Hepatocyte (in vitro differentiated cells): ENCODE data around the gene BRD3OS. TPM values are rescaled to one million over a fixed set of nuclear protein-coding genes. Genes with fewer than 3 reads are reported as not detected.

Experiments
- DNase-seq: peaks from one replicate; pipeline ENCODE4 v3.0.0-alpha.2; 2016; ENCODE audit warnings: low spot score
- H2AFZ ChIP-seq: fragments of 200-600 bp; sonication (generic); 2 replicates; pipeline ENCODE4 v1.6.0; 2016; ENCODE audit warnings: antibody characterized with exemption, mild to moderate bottlenecking
- H3K27ac ChIP-seq: fragments of 200-600 bp; sonication (generic); 2 replicates; pipeline ENCODE4 v1.5.1; 2016; ENCODE audit warnings: mild to moderate bottlenecking
- H3K27me3 ChIP-seq: fragments of 200-600 bp; sonication (generic); 2 replicates; pipeline ENCODE4 v1.6.1; 2016
- H3K36me3 ChIP-seq: fragments of 200-600 bp; sonication (generic); replicated peaks from 2 replicates; pipeline ENCODE4 v1.5.1; 2016; ENCODE audit warnings: low read depth; ENCODE audit not compliant: insufficient read depth
- H3K4me1 ChIP-seq: fragments of 200-600 bp; sonication (generic); 2 replicates; pipeline ENCODE4 v1.5.1; 2016; ENCODE audit warnings: mild to moderate bottlenecking, moderate library complexity; ENCODE audit not compliant: insufficient read depth
- H3K4me2 ChIP-seq: fragments of 200-600 bp; sonication (generic); 2 replicates; pipeline ENCODE4 v1.6.0; 2016
- H3K4me3 ChIP-seq: fragments of 200-600 bp; sonication (generic); 2 replicates; pipeline ENCODE4 v1.5.1; 2016; ENCODE audit warnings: mild to moderate bottlenecking
- H3K79me2 ChIP-seq: fragments of 200-600 bp; sonication (generic); 2 replicates; pipeline ENCODE4 v1.6.0; 2017; ENCODE audit warnings: mild to moderate bottlenecking
- H3K9me2 ChIP-seq: fragments of 200-600 bp; sonication (generic); replicated peaks from 2 replicates; pipeline ENCODE4 v1.6.0; 2017; ENCODE audit warnings: mild to moderate bottlenecking; ENCODE audit not compliant: insufficient read depth
- H3K9me3 ChIP-seq: fragments of 200-600 bp; sonication (generic); 2 replicates; pipeline ENCODE4 v1.5.1; 2016; ENCODE audit warnings: low read depth, mild to moderate bottlenecking
- H4K20me1 ChIP-seq: fragments of 200-600 bp; sonication (generic); 2 replicates; pipeline ENCODE4 v1.6.0; 2016; ENCODE audit warnings: mild to moderate bottlenecking; ENCODE audit not compliant: insufficient read depth, poor library complexity, severe bottlenecking
- CTCF ChIP-seq: fragments of 200-600 bp; sonication (generic); IDR thresholded peaks from 2 replicates; pipeline ENCODE4 v1.5.1; 2016; ENCODE audit warnings: antibody characterized with exemption, mild to moderate bottlenecking; ENCODE audit not compliant: poor library complexity
- EZH2 ChIP-seq: fragments of 200-600 bp; sonication (generic); IDR thresholded peaks from 2 replicates; pipeline ENCODE4 v1.6.1; 2016; ENCODE audit warnings: antibody characterized with exemption, mild to moderate bottlenecking, borderline replicate concordance
- EZH2phosphoT487 ChIP-seq: fragments of 200-600 bp; sonication (generic); IDR thresholded peaks from one replicate; pipeline ENCODE4 v1.6.1; 2018; ENCODE audit warnings: antibody characterized with exemption, mild to moderate bottlenecking, low read depth, moderate library complexity; ENCODE audit not compliant: unreplicated experiment, severe bottlenecking
- WGBS: methylation state at CpG from one replicate; pipeline ENCODE4 v1.1.6; 2016; ENCODE audit warnings: low lambda C conversion rate; ENCODE audit errors: missing lambda C conversion rate; 5-methylcytosine and 5-hydroxymethylcytosine counted together
- polyA plus RNA-seq: library from polyadenylated mRNA; unstranded; fragments of >200 nt; fragmentation: Nextera tagmentation; extraction: Ambion mirVana; gene quantifications from 2 replicates; pipeline ENCODE4 v1.2.1, GENCODE V29; 2016
- total RNA-seq: library from RNA; depleted of rRNA; stranded (reverse); fragments of >200 nt; gene quantifications from 2 replicates; pipeline ENCODE4 v1.2.3, GENCODE V29; 2014

The BRD3OS gene
- total and polyA plus RNA-seq, 2 experiments from 2014 or later = 13.4 to 14.9 TPM

DNA sequence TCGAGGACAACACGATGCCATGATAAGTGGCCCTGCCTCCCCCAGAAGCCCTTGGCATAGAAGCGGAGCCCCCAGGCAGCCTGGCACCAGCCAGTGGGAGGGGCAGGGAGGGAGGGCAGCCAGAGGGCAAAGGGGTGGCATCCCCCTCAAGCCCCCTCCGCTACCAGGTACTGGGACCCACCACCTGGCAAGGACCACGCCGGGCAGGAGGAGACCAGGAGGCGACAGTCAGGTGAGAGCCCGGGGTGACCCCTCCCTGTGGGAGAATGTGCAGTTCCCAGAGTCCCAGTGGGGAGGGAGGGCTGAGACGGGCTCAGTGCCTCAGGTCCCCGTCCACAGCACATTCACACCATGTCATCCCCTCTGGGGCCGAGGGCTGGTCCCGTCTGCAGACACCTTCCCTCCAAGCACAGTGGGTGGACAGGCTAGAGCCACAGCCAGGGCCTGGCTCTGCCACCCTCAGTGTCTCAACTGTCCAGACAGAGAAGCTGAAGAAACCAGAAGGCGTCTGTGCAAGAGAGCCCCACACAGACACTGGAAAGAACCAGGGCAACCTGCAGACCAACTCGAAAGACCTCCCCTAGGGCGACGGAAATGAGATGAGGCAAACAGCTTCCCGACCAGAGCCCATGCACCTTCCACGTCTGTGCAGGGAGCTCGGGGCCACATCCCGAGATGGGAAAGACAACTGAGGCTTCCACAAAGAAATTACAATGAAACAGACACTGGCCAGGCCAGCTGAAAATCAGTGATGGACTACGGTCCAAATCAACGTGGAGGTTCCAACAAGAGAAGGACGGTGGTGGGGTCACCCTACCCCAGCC lies 31.4 kb downstream of the BRD3OS start:
- 86% methylated on average over 23 of the region's 23 CpGs for WGBS
- no peak overlapping the region for H3K4me3 ChIP-seq

GRCh38 chr9:134057307-134057657 lies 32.0 kb downstream of the BRD3OS start:
- Histone ChIP-seq H3K27me3 (no peaks in the 10 kb centered on the region), H3K9me3 (no peaks in the 10 kb centered on the region), H3K36me3 (no peaks in the 10 kb centered on the region), H3K9me2 (no peaks in the 10 kb centered on the region), H3K4me3 (no peak overlapping the region), H3K79me2 (peaks cover 98% of the 10 kb centered on the region), H3K4me2 (no peak overlapping the region), H4K20me1 (peaks cover 98% of the 10 kb centered on the region), H3K4me1 (peaks cover 52% of the 10 kb centered on the region), H2AFZ (no peak overlapping the region), H3K27ac (no peak overlapping the region)
- no peak for TF ChIP-seq EZH2
- no peak for TF ChIP-seq EZH2phosphoT487
- no peak for TF ChIP-seq CTCF
- WGBS = 91% methylated on average over 12 of the region's 13 CpGs
- no peak for DNase-seq

More for the DNA sequence above, 31.4 kb downstream of the BRD3OS start:
- TF ChIP-seq EZH2 (no peak), EZH2phosphoT487 (no peak), CTCF (no peak)
- H4K20me1 ChIP-seq = peaks cover 94% of the 10 kb centered on the region
- peaks cover 94% of the 10 kb centered on the region for H3K79me2 ChIP-seq
- no peak overlapping the region for H3K27ac ChIP-seq
- DNase-seq = no peak
- no peak overlapping the region for H3K4me2 ChIP-seq
- peaks cover 48% of the 10 kb centered on the region for H3K4me1 ChIP-seq
- H2AFZ ChIP-seq = no peak overlapping the region
- H3K27me3 ChIP-seq = no peaks in the 10 kb centered on the region
- no peaks in the 10 kb centered on the region for H3K9me3 ChIP-seq
- H3K9me2 ChIP-seq = no peaks in the 10 kb centered on the region
- no peaks in the 10 kb centered on the region for H3K36me3 ChIP-seq

DNA sequence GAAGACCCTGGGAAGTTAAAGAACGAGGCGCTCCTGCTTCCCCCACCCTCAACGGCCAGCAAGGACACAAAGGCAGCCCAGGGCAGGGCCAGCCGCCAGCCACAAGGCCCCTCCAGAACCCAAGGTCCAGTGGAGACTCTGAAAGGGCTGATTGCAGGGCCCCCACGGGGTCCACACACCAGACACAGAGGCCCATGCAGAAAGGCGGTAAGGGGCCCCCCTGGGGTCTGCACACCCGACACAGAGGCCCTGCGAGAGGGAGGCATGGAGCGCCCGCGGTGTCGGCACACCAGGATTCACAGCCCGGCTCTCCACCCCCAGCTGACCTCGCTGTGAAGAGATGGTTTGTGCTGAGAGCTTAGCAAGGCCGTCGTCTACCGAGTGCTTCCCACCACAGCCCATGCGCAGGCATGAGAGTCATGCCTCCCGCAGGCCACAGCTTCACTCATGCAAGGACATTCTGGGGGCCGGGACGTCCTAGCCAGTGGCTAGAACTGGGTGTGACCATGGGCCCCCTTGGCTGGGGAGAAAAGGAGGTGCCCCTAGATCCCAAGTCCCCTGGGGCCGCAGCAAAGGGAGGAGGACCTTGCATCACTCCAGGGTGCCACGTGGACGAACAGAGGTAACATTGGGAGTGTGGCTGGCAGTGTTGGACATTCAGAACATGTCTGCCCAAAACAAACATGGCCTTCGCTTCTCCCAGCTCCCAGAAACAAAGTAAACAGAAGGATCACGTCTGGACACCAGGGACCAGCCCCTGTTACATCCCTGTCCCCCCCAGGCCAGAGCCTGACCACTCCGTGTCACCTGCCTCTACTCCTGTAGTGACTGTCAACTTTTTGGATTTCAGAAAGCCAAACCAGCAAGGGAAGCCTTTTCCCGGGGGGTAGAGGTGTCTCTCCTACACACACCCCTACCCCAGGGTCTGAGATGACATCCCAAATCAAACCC lies 32.7 kb downstream of the BRD3OS start:
- H3K4me2 ChIP-seq = peak overlapping the region; percentile 25

More for the DNA sequence above, 32.7 kb downstream of the BRD3OS start:
- no peak for TF ChIP-seq CTCF
- no peak for TF ChIP-seq EZH2phosphoT487
- TF ChIP-seq EZH2 = no peak
- H3K79me2 ChIP-seq = peaks cover 98% of the 10 kb centered on the region
- H3K9me2 ChIP-seq = no peaks in the 10 kb centered on the region
- H2AFZ ChIP-seq = no peak overlapping the region
- H3K4me1 ChIP-seq = peaks cover 52% of the 10 kb centered on the region
- no peak for DNase-seq
- no peaks in the 10 kb centered on the region for H3K9me3 ChIP-seq
- no peaks in the 10 kb centered on the region for H3K27me3 ChIP-seq
- H3K4me3 ChIP-seq = no peak overlapping the region
- H3K27ac ChIP-seq = no peak overlapping the region
- 83% methylated on average over 28 of the region's 28 CpGs for WGBS
- peaks cover 98% of the 10 kb centered on the region for H4K20me1 ChIP-seq
- H3K36me3 ChIP-seq = no peaks in the 10 kb centered on the region
